Right ventricle myocardium inferior (tissue), 1 donor: ENCODE results near the gene MORN4. TPM values are rescaled to one million over a fixed set of nuclear protein-coding genes. Genes with fewer than 3 reads are reported as not detected.
A peak's percentile ranks its signal among the peaks of the same experiment; 100 is the strongest.
"Not testable (repeated sequence)": the region's sequence is repeated elsewhere in the genome, so short reads cannot be mapped to it uniquely, and the experiment has no call there.

Experiments
- ATAC-seq: fragments of 200-7000 bp; cut with Tn5 transposase; one replicate; pipeline ENCODE4 v1.9.1; 2020; ENCODE audit warnings: mild to moderate bottlenecking, moderate library complexity
- DNase-seq: peaks from one replicate; pipeline ENCODE4 v3.0.0; 2021; ENCODE audit errors: missing footprints
- intact Hi-C: fragments of 100-400 bp; cut with DNase I; formaldehyde crosslinking; loops from one replicate; pipeline ENCODE4 v1.11.0; 2022
- long read RNA-seq: library from polyadenylated mRNA; unstranded; transcript quantifications from one replicate; pipeline ENCODE4 v2.0.0, GENCODE V29; 2021
- total RNA-seq: library from RNA; stranded (reverse); fragmentation: NEBNext Ultra II Directional; extraction: Animal tissue kit (Norgen Biotek cat#: 25700); gene quantifications from one replicate; pipeline ENCODE4 v1.2.1, GENCODE V29; 2021
- donor health status: DM: no; HTN: yes; CAD: no; lungs with severe emphysema.

Gene MORN4
- 8.0 TPM for total RNA-seq
- long read RNA-seq, partial matches to known transcripts: 0 of 7 reads
- long read RNA-seq, other reads (novel, unspliced or antisense): 0 of 7 reads

DNA sequence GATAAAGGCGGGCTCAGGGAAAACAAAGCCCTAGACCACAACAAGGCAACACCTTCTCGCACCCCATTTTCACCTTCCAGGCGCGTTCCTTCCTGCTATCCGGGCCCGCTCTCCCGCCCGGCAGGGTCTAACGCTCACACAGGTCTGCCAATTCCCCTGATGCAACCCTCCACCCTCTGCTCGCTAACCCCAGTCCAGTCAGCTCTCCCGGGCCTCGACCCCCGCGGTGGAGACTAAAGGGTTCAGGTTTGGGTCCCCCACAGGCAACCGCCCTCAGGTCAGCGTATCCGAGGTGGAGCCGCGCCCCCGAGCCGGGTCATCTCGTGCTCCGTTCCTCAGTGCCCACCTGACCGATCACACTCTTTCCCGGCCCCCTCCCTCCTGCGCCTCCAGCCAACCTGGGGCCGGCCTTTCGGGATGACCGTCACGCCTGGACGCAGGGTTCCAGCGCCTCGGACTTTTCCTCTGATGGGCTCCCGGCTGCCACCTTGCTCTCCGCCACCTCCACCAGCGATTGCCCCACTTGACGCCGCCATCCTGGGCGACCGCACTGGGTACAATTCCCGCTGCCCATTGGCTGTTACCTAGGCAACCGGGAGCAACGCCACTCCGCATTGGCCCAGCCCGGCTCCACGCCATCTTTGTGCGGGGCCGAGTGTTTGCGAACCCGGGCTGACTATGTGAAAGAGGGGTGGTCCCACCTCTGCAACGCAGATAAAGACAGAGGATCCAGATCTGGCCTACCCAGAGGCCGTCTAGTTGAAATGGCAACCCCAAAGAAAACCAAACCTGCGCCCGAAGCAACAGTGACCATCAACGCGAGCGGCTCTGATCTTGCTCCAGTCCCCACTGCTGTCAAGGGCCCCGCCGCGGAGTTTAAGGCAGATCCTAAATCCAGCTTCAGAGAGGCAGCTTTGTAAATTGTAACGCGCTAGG lies at the start of gene MORN4:
MORN4 (minus strand) TSS at position 552 of the 936 bp plus-strand sequence. CDS start 13,847 bp downstream, outside the sequence.
- peak; percentile 99 for ATAC-seq
- peak; percentile 96 for DNase-seq
- intact Hi-C loops: no loop called here

DNA sequence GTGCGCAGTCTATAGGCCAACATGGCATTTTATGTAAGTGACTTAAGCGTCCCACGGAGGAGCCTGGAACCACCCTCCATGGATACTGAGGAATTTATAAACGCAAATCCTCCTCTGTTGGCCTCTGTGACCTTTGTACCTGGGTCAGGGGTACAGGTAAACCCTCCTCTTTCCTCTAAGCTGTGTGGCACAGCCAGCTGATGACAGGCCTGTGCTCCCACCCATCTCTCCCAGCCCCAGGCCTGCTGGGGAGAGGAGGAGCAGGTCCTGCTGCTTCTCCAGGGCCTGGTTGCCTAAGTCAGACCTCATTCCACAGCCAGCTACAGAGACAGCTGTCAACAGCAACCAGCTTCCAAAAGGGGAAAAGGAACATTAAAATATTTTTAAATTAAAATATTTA lies 48.7 kb upstream of the MORN4 start:
- intact Hi-C loops: no loop called here
- no peak for DNase-seq
- no peak for ATAC-seq

DNA sequence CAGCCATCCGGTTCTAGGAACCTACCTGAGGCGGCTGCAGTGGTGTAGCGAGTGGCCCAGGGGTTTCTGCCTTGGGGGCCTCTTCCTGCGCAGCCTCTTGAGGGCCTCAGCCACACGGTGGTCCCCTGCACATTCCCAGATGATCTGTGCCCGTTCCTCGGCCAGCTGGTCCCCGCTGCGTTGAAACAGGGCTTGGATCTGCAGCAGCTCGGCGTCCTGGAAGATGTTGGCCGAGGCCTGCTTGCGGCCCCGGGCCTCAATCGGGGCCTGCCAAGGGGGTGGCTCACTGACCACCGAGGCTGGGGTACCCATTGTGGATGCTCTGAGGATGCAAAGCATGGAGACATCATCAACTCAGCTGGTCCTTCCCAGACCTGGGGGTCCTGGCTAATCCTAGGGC lies 46.3 kb upstream of the MORN4 start:
- DNase-seq (no peak), ATAC-seq (no peak)
- intact Hi-C loops: no loop called here

- intact Hi-C loops: loop anchor here (1.0 kb wide), 1 partner anchor 54 kb away; no protein-coding TSS in a partner anchor
- peak; percentile 57 for ATAC-seq
These were observed 43.7 kb upstream of the MORN4 start for GRCh38 chr10:97676770-97677581.

DNA sequence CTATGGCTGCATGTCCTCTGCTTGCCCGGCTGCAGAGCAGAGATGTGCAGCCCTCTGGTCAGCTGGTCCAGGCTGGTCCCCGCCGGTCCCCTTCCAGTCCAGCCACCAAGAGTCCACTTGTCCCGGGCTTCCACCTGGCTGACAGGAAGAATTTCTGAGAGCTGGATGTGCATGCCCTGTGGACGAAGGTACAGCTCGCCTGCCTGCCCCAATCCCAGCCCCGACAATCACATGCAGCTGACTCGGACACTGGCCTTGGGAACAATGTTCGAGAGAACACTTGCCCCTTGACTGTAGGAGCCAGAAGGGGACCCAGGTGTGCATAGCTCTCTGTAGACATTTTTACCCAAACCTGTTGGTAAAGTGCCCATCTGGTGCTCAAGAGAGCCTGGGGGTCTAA lies 41.9 kb upstream of the MORN4 start:
- no peak for DNase-seq
- ATAC-seq: no peak
- intact Hi-C loops: no loop called here

More at GRCh38 chr10:97676770-97677581, 43.7 kb upstream of the MORN4 start:
- DNase-seq: no peak

- intact Hi-C loops: no loop called here
- ATAC-seq: no peak
- no peak for DNase-seq
These were observed 40.6 kb upstream of the MORN4 start for GRCh38 chr10:97673736-97674525.

- ATAC-seq (no peak), DNase-seq (no peak)
- intact Hi-C loops: no loop called here
These were observed 36.3 kb upstream of the MORN4 start for GRCh38 chr10:97669571-97669970.

GRCh38 chr10:97667463-97667862 lies 34.2 kb upstream of the MORN4 start:
- intact Hi-C loops: no loop called here
- ATAC-seq (no peak), DNase-seq (no peak)

DNA sequence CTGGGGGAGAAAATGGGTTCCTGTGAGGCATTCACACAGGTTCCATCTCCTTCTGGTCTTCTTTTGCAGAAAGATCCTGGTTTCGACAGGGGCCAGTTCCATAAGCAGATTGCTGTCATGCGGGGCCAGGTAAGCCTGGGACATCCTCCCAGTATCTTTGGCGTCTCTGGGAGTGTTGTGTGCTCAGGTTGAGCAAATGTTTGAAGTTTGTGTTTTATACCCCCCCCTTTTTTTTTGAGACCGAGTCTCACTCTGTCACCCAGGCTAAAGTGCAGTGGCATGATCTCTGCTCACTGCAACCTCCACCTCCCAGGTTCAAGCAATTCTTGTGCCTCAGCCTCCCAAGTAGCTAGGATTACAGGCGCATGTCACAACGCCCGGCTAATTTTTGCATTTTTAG lies 33.7 kb upstream of the MORN4 start:
- DNase-seq: no peak
- no peak for ATAC-seq
- intact Hi-C loops: no loop called here

- DNase-seq (no peak), ATAC-seq (no peak)
- intact Hi-C loops: no loop called here
These were observed 31.1 kb upstream of the MORN4 start for GRCh38 chr10:97664282-97664850.

DNA sequence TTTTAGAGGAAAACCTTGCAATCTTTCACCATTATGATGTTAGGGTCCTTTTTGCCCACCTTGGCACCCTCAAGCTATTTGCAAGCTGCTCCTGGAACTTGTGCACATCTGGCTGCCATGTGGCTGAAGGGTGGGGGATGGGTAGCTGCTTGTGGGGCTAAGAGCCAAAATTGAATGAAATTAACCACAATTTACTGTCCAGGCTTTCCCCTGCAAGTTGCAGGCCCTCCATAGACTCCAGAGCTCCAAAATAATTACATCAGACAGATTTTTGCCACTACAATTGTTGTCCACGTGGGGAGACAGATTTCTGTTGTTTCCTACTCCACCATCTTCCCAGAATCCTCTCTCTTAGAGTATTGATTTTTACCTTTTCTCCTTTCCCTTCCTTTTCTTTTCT lies 26.3 kb upstream of the MORN4 start:
- ATAC-seq (no peak), DNase-seq (no peak)
- intact Hi-C loops: no loop called here

GRCh38 chr10:97656777-97657176 lies 23.5 kb upstream of the MORN4 start:
- intact Hi-C loops: no loop called here
- ATAC-seq (no peak), DNase-seq (no peak)

DNA sequence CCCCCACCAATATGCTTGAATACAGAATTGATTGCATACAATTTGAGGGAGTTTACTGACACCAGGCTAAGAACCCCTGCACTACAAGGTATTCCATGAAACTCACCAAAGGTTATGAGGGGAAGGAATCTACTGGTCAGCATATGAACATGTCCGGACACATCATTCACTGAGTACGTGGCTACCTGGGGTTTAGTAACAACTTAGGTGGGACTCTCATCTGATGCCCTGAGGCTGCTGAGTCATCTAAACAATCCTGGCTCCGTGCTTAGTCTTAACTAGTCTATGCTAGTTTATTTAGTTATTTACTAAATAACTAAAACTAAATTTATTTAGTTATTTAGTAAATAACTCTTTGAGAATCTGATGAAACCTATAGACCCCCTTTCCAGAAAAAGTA lies 18.5 kb upstream of the MORN4 start:
- no peak for ATAC-seq
- DNase-seq: no peak
- intact Hi-C loops: no loop called here

DNA sequence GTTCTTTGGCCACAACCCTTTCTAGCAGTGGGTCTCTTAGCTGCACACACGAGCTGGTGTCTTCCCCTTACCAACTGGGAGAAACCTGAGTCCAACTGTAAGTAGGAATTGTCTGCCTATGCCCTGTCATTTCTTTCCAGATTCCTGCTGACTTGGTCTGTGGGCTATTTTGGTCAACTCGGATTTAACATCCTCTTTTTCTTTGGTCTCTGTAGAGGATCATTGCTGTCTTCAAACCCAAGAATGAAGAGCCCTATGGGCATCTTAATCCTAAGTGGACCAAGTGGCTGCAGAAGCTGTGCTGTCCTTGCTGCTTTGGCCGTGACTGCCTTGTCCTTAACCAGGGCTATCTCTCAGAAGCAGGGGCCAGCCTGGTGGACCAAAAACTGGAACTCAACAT lies 17.4 kb upstream of the MORN4 start:
- intact Hi-C loops: no loop called here
- ATAC-seq (no peak), DNase-seq (no peak)

GRCh38 chr10:97649405-97649750 lies 16.1 kb upstream of the MORN4 start:
- DNase-seq, ATAC-seq, intact Hi-C loops: not testable (repeated sequence)

GRCh38 chr10:97648562-97649404 lies 15.5 kb upstream of the MORN4 start:
- intact Hi-C loops: no loop called here
- no peak for DNase-seq
- ATAC-seq: peak; percentile 76

- no peak for DNase-seq
- intact Hi-C loops: no loop called here
- ATAC-seq: no peak
These were observed 14.3 kb upstream of the MORN4 start for GRCh38 chr10:97647556-97647955.

GRCh38 chr10:97644936-97645335 lies 11.6 kb upstream of the MORN4 start:
- intact Hi-C loops: no loop called here
- ATAC-seq (no peak), DNase-seq (no peak)
